GM12892 (cell line): ENCODE results near the gene USO1.

ENCODE experiments used
- POLR2A ChIP-seq: IDR thresholded peaks from 2 replicates; pipeline ENCODE4 v1.6.1; 2011; ENCODE audit warnings: low read depth, low read length, control low read depth
- POLR2AphosphoS5 ChIP-seq: IDR thresholded peaks from 2 replicates; pipeline ENCODE4 v1.6.1; 2011; ENCODE audit warnings: low read depth, low read length, control low read depth
- TAF1 ChIP-seq: IDR thresholded peaks from 2 replicates; pipeline ENCODE4 v1.6.1; 2011; ENCODE audit warnings: low read depth, mild to moderate bottlenecking, control low read depth, low read length, borderline replicate concordance

- TF ChIP-seq POLR2AphosphoS5 (no peak), POLR2A (no peak), TAF1 (no peak)
These were observed 2.0 kb upstream of the USO1 start for GRCh38 chr4:75722417-75722816.
